ENCODE measurements around the gene REL.

DNA sequence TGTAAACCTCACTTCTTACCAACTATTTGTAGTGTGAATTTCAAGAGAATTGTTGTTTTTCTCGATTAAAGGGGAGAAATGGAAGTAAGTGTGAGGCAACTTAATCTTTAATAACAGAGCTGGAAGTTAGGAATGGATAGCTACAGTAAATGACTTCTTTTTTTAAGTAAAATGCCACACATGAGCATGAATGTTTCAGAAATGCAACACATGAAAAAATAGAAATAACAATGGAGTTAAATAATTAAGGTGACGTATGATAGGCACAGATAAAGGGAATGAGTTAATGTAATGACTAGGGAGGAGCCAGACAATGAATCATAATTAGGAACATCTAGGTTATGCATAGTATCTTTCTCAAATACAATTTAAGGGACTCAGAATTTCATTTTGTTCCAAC is 3.4 kb downstream of the REL start:
- TF ChIP-seq, protein P1, sequence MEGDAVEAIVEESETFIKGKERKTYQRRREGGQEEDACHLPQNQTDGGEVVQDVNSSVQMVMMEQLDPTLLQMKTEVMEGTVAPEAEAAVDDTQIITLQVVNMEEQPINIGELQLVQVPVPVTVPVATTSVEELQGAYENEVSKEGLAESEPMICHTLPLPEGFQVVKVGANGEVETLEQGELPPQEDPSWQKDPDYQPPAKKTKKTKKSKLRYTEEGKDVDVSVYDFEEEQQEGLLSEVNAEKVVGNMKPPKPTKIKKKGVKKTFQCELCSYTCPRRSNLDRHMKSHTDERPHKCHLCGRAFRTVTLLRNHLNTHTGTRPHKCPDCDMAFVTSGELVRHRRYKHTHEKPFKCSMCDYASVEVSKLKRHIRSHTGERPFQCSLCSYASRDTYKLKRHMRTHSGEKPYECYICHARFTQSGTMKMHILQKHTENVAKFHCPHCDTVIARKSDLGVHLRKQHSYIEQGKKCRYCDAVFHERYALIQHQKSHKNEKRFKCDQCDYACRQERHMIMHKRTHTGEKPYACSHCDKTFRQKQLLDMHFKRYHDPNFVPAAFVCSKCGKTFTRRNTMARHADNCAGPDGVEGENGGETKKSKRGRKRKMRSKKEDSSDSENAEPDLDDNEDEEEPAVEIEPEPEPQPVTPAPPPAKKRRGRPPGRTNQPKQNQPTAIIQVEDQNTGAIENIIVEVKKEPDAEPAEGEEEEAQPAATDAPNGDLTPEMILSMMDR (IDR thresholded peaks at IDR 0.05) = no peak
- no peak for TF ChIP-seq POLR2A (IDR thresholded peaks at IDR 0.05)
